GM13977 (cell line): ENCODE data around the gene LHX3.

Experiments
- DNase-seq: peaks from one replicate; pipeline ENCODE4 v3.0.0; 2012; ENCODE audit warnings: low spot score
- in situ Hi-C: fragments of 300-500 bp; cut with MboI; formaldehyde crosslinking; loops from one replicate; pipeline ENCODE4 v1.12.0; 2022; ENCODE audit warnings: low sequenced_read_pairs, low pct_unique_long_range_greater_than_20kb, mixed read lengths, inconsistent platforms; ENCODE audit not compliant: unreplicated experiment
- TF ChIP-seq, protein P1 (sequence below): IDR thresholded peaks from 2 replicates; pipeline ENCODE4 v1.5.1; 2012; ENCODE audit warnings: mild to moderate bottlenecking, control low read depth; ENCODE audit not compliant: insufficient read depth; ENCODE audit errors: extremely low read depth, missing control alignments

Gene LHX3

DNA sequence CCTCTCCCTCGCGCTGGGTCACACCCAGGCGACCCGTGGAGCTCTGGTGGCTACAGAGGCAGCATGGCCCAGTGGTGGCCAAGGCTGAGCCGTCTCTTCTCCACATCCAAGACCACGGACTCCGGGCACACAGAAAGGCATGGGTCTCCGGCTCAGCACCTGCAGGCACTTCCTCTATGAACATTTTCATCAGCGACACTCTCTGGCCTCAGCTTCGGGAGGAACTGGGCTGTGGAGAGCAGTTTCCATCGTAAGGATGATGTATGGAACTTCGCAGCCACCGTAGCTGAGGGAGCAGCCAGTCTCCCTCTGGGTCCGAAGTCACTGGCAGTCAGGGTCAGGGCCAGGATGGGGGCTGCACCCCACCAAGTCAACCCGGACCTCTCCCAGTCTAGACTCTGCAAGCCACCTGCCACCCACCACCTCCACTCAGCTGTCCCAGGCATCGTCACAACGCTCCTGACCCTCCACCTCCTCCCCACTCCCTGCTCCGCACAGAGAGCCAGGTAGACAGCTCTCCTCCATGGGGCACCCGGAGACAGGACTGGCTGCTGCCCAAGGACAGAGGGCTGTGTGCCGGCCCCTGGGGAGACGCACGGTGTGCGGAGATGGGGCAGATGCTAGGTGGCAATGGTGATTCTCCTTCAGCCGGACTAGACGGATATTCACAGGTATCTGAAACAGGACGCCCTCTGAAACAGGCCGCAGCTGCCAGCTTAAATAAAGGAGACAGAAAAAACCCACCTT is 31.0 kb upstream of the LHX3 start:
- DNase-seq, result no peak
- in situ Hi-C loops, result no loop called here
- TF ChIP-seq, protein P1, sequence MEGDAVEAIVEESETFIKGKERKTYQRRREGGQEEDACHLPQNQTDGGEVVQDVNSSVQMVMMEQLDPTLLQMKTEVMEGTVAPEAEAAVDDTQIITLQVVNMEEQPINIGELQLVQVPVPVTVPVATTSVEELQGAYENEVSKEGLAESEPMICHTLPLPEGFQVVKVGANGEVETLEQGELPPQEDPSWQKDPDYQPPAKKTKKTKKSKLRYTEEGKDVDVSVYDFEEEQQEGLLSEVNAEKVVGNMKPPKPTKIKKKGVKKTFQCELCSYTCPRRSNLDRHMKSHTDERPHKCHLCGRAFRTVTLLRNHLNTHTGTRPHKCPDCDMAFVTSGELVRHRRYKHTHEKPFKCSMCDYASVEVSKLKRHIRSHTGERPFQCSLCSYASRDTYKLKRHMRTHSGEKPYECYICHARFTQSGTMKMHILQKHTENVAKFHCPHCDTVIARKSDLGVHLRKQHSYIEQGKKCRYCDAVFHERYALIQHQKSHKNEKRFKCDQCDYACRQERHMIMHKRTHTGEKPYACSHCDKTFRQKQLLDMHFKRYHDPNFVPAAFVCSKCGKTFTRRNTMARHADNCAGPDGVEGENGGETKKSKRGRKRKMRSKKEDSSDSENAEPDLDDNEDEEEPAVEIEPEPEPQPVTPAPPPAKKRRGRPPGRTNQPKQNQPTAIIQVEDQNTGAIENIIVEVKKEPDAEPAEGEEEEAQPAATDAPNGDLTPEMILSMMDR, result no peak

DNA sequence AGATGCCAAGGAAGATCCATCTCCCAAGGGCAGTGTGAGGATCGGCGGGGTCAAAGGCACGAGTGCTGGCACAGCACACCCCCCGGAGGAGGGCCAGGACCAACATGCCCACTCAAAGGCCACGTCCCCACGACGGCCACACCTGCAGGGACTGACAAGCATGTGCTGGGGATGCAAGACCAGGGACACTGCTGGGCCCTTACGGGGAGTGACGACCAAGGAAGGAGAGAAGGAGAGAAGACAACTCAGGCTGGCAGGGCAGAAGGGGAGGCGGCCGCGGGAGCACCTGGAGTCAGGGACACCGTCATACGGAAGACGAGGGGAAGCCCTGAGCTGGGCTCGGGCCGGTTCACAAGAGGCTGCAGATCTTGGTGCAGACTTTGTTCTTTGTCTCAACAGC is 30.2 kb upstream of the LHX3 start:
- in situ Hi-C loops, result no loop called here
- no peak for DNase-seq

GRCh38 chr9:136234597-136234996 is 29.7 kb upstream of the LHX3 start:
- in situ Hi-C loops, result no loop called here
- TF ChIP-seq, protein P1, result no peak

More for the DNA sequence above, 30.2 kb upstream of the LHX3 start:
- TF ChIP-seq, protein P1, result no peak

DNA sequence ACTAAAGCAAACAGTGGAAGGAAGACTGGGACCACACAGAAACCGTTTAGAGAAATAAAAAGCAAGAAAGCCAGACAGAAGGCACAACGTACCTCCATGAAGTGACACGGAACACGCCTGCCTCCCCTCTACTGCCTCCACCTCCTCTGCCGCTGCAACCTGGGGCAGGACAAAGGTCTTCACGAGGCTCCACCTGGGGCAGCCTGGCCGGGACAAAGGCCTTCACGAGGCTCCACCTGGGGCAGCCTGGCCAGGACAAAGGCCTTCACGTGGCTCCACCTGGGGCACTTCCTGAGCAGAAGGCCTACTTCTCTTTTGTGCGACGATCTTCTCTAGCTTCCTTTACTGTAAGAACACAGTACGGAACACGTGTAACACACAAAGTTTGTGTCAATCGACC is 28.9 kb upstream of the LHX3 start:
- in situ Hi-C loops, result no loop called here
- DNase-seq, result no peak
- TF ChIP-seq, protein P1, result no peak

More at GRCh38 chr9:136234597-136234996, 29.7 kb upstream of the LHX3 start:
- DNase-seq, result no peak

DNA sequence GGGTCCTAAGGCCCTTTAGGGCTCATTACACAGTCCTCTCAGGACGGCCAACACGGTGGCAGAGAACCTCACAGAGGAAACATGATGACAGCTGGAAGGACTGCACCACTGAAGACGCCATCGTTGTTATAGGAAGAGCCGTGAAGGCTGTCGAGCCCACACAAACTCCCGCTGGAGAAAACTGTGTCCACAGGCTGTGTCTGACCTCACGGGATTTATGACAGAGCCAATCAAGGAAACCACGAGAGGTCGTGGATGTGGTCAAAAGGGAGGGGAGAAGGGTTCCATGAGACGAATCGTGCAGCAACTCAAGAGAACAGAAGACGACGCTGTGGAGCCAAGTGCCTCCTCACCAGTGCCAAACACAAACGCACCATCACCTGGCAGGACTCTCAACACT is 28.5 kb upstream of the LHX3 start:
- TF ChIP-seq, protein P1, result no peak
- no peak for DNase-seq
- in situ Hi-C loops, result no loop called here

- in situ Hi-C loops, result no loop called here
- TF ChIP-seq, protein P1, result no peak
- DNase-seq, result no peak
Observed at GRCh38 chr9:136232969-136233368, 28.0 kb upstream of the LHX3 start.
